ENCODE measurements around the gene XCL2.

- TF ChIP-seq CTCF (conservative IDR thresholded peaks at IDR 0.05; ENCODE audit: low read depth, low read length) (no peak), EZH2 (IDR thresholded peaks at IDR 0.05; ENCODE audit: borderline replicate concordance, low read depth, low read length, poor library complexity, severe bottlenecking) (no peak)
Observed at GRCh38 chr1:168555508-168556046, 11.8 kb upstream of the XCL2 start.

Data from A673 (cell line).